Measurements from ENCODE around the gene TRPV5.

DNA sequence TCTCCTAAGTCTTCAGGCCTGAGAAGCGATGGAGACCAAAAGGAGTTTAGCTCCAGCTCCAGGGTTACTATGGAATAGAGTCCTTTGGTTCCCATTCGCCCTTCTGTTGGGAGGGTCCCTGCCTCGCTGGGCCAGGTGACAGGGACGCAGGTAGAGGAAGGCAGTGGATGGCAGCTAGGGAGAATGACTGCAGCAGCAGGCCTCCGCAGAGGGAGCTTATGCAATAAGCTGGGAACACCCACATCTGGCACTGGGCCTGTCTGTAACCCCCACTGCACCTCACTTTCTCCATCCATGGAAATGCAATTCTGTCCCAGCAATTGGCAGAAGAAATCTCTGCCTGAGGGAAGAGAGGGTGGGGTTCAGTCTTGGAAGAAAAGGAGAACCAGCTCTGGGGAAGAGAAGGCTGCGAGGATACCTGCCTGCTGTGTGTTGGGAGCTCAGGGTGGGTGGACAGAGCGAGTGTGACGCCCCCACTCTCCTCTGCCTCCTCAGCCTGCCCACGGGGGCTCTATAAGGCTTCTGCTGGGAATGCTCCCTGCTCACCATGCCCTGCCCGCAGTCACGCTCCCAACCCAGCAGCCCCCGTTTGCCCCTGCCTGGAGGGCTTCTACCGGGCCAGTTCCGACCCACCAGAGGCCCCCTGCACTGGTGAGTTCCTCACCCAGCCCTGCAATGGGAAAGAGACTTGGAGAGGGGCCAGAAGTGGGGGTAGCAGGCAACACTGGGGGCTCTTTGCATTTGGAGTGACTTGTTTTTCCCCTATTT, 68.4 kb downstream of the TRPV5 start:
- TF ChIP-seq, protein P1, sequence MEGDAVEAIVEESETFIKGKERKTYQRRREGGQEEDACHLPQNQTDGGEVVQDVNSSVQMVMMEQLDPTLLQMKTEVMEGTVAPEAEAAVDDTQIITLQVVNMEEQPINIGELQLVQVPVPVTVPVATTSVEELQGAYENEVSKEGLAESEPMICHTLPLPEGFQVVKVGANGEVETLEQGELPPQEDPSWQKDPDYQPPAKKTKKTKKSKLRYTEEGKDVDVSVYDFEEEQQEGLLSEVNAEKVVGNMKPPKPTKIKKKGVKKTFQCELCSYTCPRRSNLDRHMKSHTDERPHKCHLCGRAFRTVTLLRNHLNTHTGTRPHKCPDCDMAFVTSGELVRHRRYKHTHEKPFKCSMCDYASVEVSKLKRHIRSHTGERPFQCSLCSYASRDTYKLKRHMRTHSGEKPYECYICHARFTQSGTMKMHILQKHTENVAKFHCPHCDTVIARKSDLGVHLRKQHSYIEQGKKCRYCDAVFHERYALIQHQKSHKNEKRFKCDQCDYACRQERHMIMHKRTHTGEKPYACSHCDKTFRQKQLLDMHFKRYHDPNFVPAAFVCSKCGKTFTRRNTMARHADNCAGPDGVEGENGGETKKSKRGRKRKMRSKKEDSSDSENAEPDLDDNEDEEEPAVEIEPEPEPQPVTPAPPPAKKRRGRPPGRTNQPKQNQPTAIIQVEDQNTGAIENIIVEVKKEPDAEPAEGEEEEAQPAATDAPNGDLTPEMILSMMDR (IDR thresholded peaks at IDR 0.05 in 4 of 5, conservative IDR thresholded peaks at IDR 0.05 in 1 of 5): no peak
- TF ChIP-seq POLR2A (IDR thresholded peaks at IDR 0.05): no peak

Measured in gastrocnemius medialis (tissue), 4 donors.